HepG2 (cell line): Measurements from ENCODE around the gene GDPGP1. TPM values are rescaled to one million over a fixed set of nuclear protein-coding genes. Genes with fewer than 3 reads are reported as not detected.

ENCODE experiments used
- AGO2 ChIP-seq: fragments of 200-400 bp; formaldehyde crosslinking; optimal IDR thresholded peaks from 2 replicates; pipeline ENCODE3; 2017; ENCODE audit warnings: mild to moderate bottlenecking, low read depth, low read length, moderate library complexity
- ATF1 ChIP-seq: IDR thresholded peaks from 2 replicates; pipeline ENCODE4 v1.6.1; 2016; ENCODE audit warnings: mild to moderate bottlenecking, control low read depth
- ATM ChIP-seq: fragments of 450-650 bp; IDR thresholded peaks from 2 replicates; pipeline ENCODE4 v1.7.1; 2017; ENCODE audit warnings: mild to moderate bottlenecking, borderline replicate concordance
- BCL6 ChIP-seq: IDR thresholded peaks from 2 replicates; pipeline ENCODE4 v1.6.1; 2016; ENCODE audit warnings: missing genetic modification reagents, missing compliant biosample characterization
- HDAC1 ChIP-seq: sonication (generic); formaldehyde crosslinking; IDR thresholded peaks from 2 replicates; pipeline ENCODE4 v1.5.1; 2020; ENCODE audit warnings: mild to moderate bottlenecking, missing genetic modification reagents
- KDM6A ChIP-seq: IDR thresholded peaks from 2 replicates; pipeline ENCODE4 v1.6.1; 2016; ENCODE audit warnings: low read depth
- MNT ChIP-seq: fragments of 450-650 bp; IDR thresholded peaks from 2 replicates; pipeline ENCODE4 v1.6.1; 2016
- NRL ChIP-seq: sonication (generic); formaldehyde crosslinking; IDR thresholded peaks from 2 replicates; pipeline ENCODE4 v1.5.0; 2020; ENCODE audit warnings: missing genetic modification reagents, mild to moderate bottlenecking, moderate library complexity, borderline replicate concordance
- PITX1 ChIP-seq: sonication (generic); formaldehyde crosslinking; IDR thresholded peaks from 2 replicates; pipeline ENCODE4 v1.5.1; 2020; ENCODE audit warnings: mild to moderate bottlenecking, missing genetic modification reagents
- RBM22 ChIP-seq: fragments of 200-400 bp; formaldehyde crosslinking; optimal IDR thresholded peaks from 2 replicates; pipeline ENCODE3; 2017; ENCODE audit warnings: mild to moderate bottlenecking, low read length, moderate library complexity
- UBTF ChIP-seq: sonication (generic); formaldehyde crosslinking; IDR thresholded peaks from 2 replicates; pipeline ENCODE4 v1.4.0; 2020; ENCODE audit warnings: mild to moderate bottlenecking, missing genetic modification reagents
- ZBTB46 ChIP-seq: sonication (generic); formaldehyde crosslinking; IDR thresholded peaks from 2 replicates; pipeline ENCODE4 v1.4.0; 2020; ENCODE audit warnings: mild to moderate bottlenecking, missing genetic modification reagents, borderline replicate concordance
- ZFP1 ChIP-seq: IDR thresholded peaks from 2 replicates; pipeline ENCODE4 v1.6.1; 2016
- ZKSCAN8 ChIP-seq: IDR thresholded peaks from 2 replicates; pipeline ENCODE4 v1.6.1; 2016; ENCODE audit warnings: borderline replicate concordance, missing genetic modification reagents, missing compliant biosample characterization
- ZNF17 ChIP-seq: sonication (generic); formaldehyde crosslinking; IDR thresholded peaks from 2 replicates; pipeline ENCODE4 v1.5.0; 2020; ENCODE audit warnings: mild to moderate bottlenecking, missing genetic modification reagents
- ZNF232 ChIP-seq: sonication (generic); formaldehyde crosslinking; IDR thresholded peaks from 2 replicates; pipeline ENCODE4 v1.4.0; 2020; ENCODE audit warnings: missing genetic modification reagents, borderline replicate concordance
- ZNF235 ChIP-seq: sonication (generic); formaldehyde crosslinking; IDR thresholded peaks from 2 replicates; pipeline ENCODE4 v1.8.1; 2023; ENCODE audit warnings: mild to moderate bottlenecking, missing genetic modification reagents, borderline replicate concordance
- ZNF350 ChIP-seq: sonication (generic); formaldehyde crosslinking; IDR thresholded peaks from 2 replicates; pipeline ENCODE4 v1.4.0; 2020; ENCODE audit warnings: mild to moderate bottlenecking, low read depth, missing genetic modification reagents, borderline replicate concordance
- ZNF414 ChIP-seq: sonication (generic); formaldehyde crosslinking; IDR thresholded peaks from 2 replicates; pipeline ENCODE4 v1.5.0; 2020; ENCODE audit warnings: missing genetic modification reagents
- ZNF552 ChIP-seq: sonication (generic); formaldehyde crosslinking; IDR thresholded peaks from 2 replicates; pipeline ENCODE4 v1.9.0; 2022; ENCODE audit warnings: missing genetic modification reagents, mild to moderate bottlenecking, borderline replicate concordance
- ZNF562 ChIP-seq: sonication (generic); formaldehyde crosslinking; IDR thresholded peaks from 2 replicates; pipeline ENCODE4 v1.8.0; 2022; ENCODE audit warnings: missing genetic modification reagents, borderline replicate concordance
- ZNF766 ChIP-seq: sonication (generic); formaldehyde crosslinking; IDR thresholded peaks from 2 replicates; pipeline ENCODE4 v1.5.0; 2020; ENCODE audit warnings: missing genetic modification reagents, borderline replicate concordance
- ZSCAN12 ChIP-seq: sonication (generic); formaldehyde crosslinking; IDR thresholded peaks from 2 replicates; pipeline ENCODE4 v1.9.0; 2021; ENCODE audit warnings: mild to moderate bottlenecking, missing genetic modification reagents
- ZZZ3 ChIP-seq: sonication (generic); formaldehyde crosslinking; IDR thresholded peaks from 2 replicates; pipeline ENCODE4 v1.4.0; 2020; ENCODE audit warnings: missing genetic modification reagents, mild to moderate bottlenecking, borderline replicate concordance
- polyA plus RNA-seq, 8 experiments: library from polyadenylated mRNA; depleted of rRNA in 3 of 8; stranded (reverse) in 7 of 8; unstranded in 1 of 8; fragments of >200 nt; fragmentation: Illumina TruSeq in 4 of 8; extraction: Trizol in 4 of 8; gene quantifications; 2 replicates each; pipeline versions ENCODE4 v1.2.1 to v1.2.3, GENCODE V29; 2011 to 2016; ENCODE audit warnings: low read depth in 4 of 8, missing spikeins in 1 of 8, mixed read lengths in 1 of 8; ENCODE audit not compliant: insufficient read depth in 1 of 8
- total RNA-seq, 5 experiments: library from RNA; depleted of rRNA; stranded (reverse); fragments of >200 nt; fragmentation: Illumina TruSeq; extraction: Trizol; gene quantifications; 2 replicates each; pipeline ENCODE4 v1.2.3, GENCODE V29; 2016; ENCODE audit warnings: low read depth in 1 of 5

GDPGP1 gene
- total and polyA plus RNA-seq, 2 of the 13 experiments (the other 11 are each of a cell fraction or from before 2014, with no cell fraction given): 1.5 to 4.3 TPM

GRCh38 chr15:90184786-90185704, 49.0 kb upstream of the GDPGP1 start (continued):
- no peak for TF ChIP-seq NRL (CRISPR knock-in tag)
- TF ChIP-seq KDM6A (CRISPR knock-in tag): no peak
- no peak for TF ChIP-seq ZNF552 (CRISPR knock-in tag)
- no peak for TF ChIP-seq ATF1 (CRISPR knock-in tag)
- peak; percentile 18; the same call in 1 of the 2 replicates for TF ChIP-seq ZNF232 (CRISPR knock-in tag)
- TF ChIP-seq ZFP1 (CRISPR knock-in tag): no peak
- TF ChIP-seq PITX1: no peak
- TF ChIP-seq ZNF17 (CRISPR knock-in tag): no peak
- peak; percentile 55 for TF ChIP-seq BCL6 (CRISPR knock-in tag)
- TF ChIP-seq ZKSCAN8 (CRISPR knock-in tag): no peak
- peak; percentile 83 for TF ChIP-seq ZNF414
- peak; percentile 47; the same call in 1 of the 2 replicates for TF ChIP-seq ZSCAN12 (CRISPR knock-in tag)
- TF ChIP-seq ZNF766 (CRISPR knock-in tag): 0 out of 2 replicates have a peak, but pooled peaks have one; percentile 33
- TF ChIP-seq HDAC1 (CRISPR knock-in tag): peak; percentile 87
- TF ChIP-seq ZNF235 (CRISPR knock-in tag): no peak
- TF ChIP-seq ZNF350: no peak
- no peak for TF ChIP-seq MNT
- TF ChIP-seq RBM22: peak; percentile 97
- no peak for TF ChIP-seq ATM
- TF ChIP-seq ZBTB46: no peak
- no peak for TF ChIP-seq AGO2
- TF ChIP-seq UBTF (CRISPR knock-in tag): peak; percentile 39; the same call in 1 of the 2 replicates
- no peak for TF ChIP-seq ZNF562 (CRISPR knock-in tag)
- peak; percentile 21; the same call in 1 of the 2 replicates for TF ChIP-seq ZZZ3 (CRISPR knock-in tag)
